Heart left ventricle (tissue), 16 donors: ENCODE results near the gene MACO1. TPM values are rescaled to one million over a fixed set of nuclear protein-coding genes. Genes with fewer than 3 reads are reported as not detected.

Experiments
- ATAC-seq, 4 donors: fragments of 200-7000 bp; cut with Tn5 transposase; one replicate each; pipeline ENCODE4 v1.9.1; 2020 to 2022; ENCODE audit warnings: moderate library complexity in 4 of 4, mild to moderate bottlenecking in 3 of 4, moderate number of reproducible peaks in 1 of 4
- DNase-seq, 5 donors: peaks; one replicate each; pipeline ENCODE4 v3.0.0-alpha.2; 2020
- H3K27ac ChIP-seq, 12 donors: fragments of 200-600 bp; sonication (generic) in 4 of 12; one replicate each; pipeline versions ENCODE4 v1.5.0 to v1.8.0; 2016 to 2022; ENCODE audit warnings: mild to moderate bottlenecking in 2 of 12
- H3K27me3 ChIP-seq, 9 donors: fragments of 200-600 bp; sonication (generic) in 2 of 9; one replicate each; pipeline versions ENCODE4 v1.5.1 to v1.8.0; 2016 to 2022; ENCODE audit warnings: mild to moderate bottlenecking in 3 of 9
- H3K36me3 ChIP-seq, 9 donors: fragments of 200-600 bp; sonication (generic) in 2 of 9; one replicate each; pipeline versions ENCODE4 v1.5.0 to v1.8.0; 2018 to 2022; ENCODE audit warnings: mild to moderate bottlenecking in 2 of 9
- H3K4me1 ChIP-seq, 12 donors: fragments of 200-600 bp; sonication (generic) in 4 of 12; one replicate each; pipeline versions ENCODE4 v1.5.0 to v1.8.0; 2016 to 2022; ENCODE audit warnings: mild to moderate bottlenecking in 3 of 12
- H3K4me3 ChIP-seq, 12 donors: fragments of 200-600 bp; sonication (generic) in 4 of 12; one replicate each; pipeline versions ENCODE4 v1.5.0 to v1.8.0; 2017 to 2022; ENCODE audit warnings: mild to moderate bottlenecking in 9 of 12, moderate library complexity in 4 of 12
- H3K9me3 ChIP-seq, 12 donors: fragments of 200-600 bp; sonication (generic) in 4 of 12; one replicate each; pipeline versions ENCODE4 v1.5.0 to v1.8.0; 2016 to 2022; ENCODE audit warnings: mild to moderate bottlenecking in 1 of 12
- POLR2A ChIP-seq, 2 donors: fragments of 450-650 bp; IDR thresholded peaks; one replicate each; pipeline ENCODE4 v1.6.1; 2017; ENCODE audit warnings: antibody characterized with exemption in 2 of 2, mild to moderate bottlenecking in 2 of 2, moderate library complexity in 2 of 2
- WGBS, 4 donors: extraction: QIAGEN DNeasy Blood & Tissue Kit in 2 of 4; methylation state at CpG; one replicate each; pipeline versions ENCODE4 v1.1.5 to v1.1.7; 2013 to 2018; 5-methylcytosine and 5-hydroxymethylcytosine counted together
- intact Hi-C, 10 donors: fragments of 100-400 bp; cut with DNase I; formaldehyde crosslinking; loops; one replicate each; pipeline versions ENCODE4 v1.11.1 to v1.14.2; 2022
- polyA plus RNA-seq, 2 donors: library from polyadenylated mRNA; stranded (reverse); fragments of 200-250 nt; gene quantifications; one replicate each; pipeline ENCODE4 v1.2.3, GENCODE V29; 2013
- total RNA-seq, 9 donors: library from RNA; depleted of rRNA in 2 of 9; stranded (reverse); fragments of >200 nt in 2 of 9; fragmentation: NEBNext Ultra II Directional in 3 of 9; extraction: Animal tissue kit (Norgen Biotek cat#: 25700) in 3 of 9; gene quantifications; one replicate each; pipeline versions ENCODE4 v1.1.0 to v1.2.4, GENCODE V29; 2016 to 2023
- TF ChIP-seq, protein P1 (sequence below), 12 donors: fragments of 200-600 bp; sonication (generic) in 4 of 12; IDR thresholded peaks; one replicate each; pipeline versions ENCODE4 v1.5.0 to v1.8.0; 2018 to 2022; ENCODE audit warnings: antibody characterized with exemption in 12 of 12, mild to moderate bottlenecking in 5 of 12
- donor health status: ischemic (EF 13 %, LVEDD 7.1; RV severe dilation, severe dysfunction).
- donor health status: healthy with polysubstance abuse.
- donor health status: DM: no; HTN: yes; CAD: no.
- donor health status: DM: no; HTN: no; CAD: no.
- donor health status: ischemic (EF 25% LVEDD 6.9; RV normal size, moderate dysfunction).
- donor health status: ischemic (EF 25% LVEDD 5.7; RV mildly dilated, moderate dysfunction).
- donor health status: healthy.
- donor health status: DM: yes; HTN: yes; CAD: no.
- donor health status: ischemic (EF 35%, LVEDD 5.7; RV mildly dilated, moderate dysfunction).
- donor health status: nonischemic (EF 11% LVEDD 7.7; RV severe dilation, severe dysfunction).
- donor health status: DM: yes; HTN: yes; CAD: no.
- donor health status: PGD.
- donor health status: ischemic (EF 29% LVEDD 5.4; RV normal size, mild dysfunction).
- donor health status: nonischemic (EF 23%, LVEDD 6.1; RV moderate dilation, normal function).

MACO1 gene
- total and polyA plus RNA-seq, 11 donors: 5.8 to 21.0 (median 14.0) TPM

DNA sequence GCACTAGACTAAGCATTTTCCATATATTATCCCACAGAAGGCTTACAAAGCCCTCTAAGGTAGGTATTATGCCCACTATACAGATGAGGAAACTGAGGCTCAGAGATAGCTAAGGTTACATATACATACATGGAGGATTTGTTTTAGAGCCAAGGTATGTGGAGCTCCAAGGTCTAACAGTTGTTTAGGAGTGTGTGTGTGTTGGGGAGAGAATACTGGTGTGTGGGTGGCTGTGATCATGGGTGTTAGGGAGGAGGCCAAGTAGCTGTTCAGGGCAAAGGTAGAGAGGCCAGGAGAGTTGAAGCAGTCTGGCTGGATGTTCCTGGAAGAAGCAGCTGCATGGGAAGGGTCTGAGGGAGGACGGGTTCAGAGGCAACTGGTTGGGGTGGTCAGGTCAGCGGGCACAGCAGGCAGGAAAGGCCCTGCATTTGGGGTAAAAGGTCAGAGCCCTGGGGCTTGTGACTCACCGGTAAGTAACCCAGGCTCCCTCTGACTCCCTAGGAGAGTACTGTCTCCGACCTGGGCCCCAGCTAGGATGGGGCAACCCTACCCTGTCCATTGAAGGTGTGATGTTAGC, 107.6 kb downstream of the MACO1 start:
- H3K4me1 ChIP-seq: peaks cover 0 to 5% (median 0%) of the 10 kb centered on the region in 12 donors
- TF ChIP-seq POLR2A (IDR thresholded peaks at IDR 0.05): no peak
- TF ChIP-seq, protein P1, sequence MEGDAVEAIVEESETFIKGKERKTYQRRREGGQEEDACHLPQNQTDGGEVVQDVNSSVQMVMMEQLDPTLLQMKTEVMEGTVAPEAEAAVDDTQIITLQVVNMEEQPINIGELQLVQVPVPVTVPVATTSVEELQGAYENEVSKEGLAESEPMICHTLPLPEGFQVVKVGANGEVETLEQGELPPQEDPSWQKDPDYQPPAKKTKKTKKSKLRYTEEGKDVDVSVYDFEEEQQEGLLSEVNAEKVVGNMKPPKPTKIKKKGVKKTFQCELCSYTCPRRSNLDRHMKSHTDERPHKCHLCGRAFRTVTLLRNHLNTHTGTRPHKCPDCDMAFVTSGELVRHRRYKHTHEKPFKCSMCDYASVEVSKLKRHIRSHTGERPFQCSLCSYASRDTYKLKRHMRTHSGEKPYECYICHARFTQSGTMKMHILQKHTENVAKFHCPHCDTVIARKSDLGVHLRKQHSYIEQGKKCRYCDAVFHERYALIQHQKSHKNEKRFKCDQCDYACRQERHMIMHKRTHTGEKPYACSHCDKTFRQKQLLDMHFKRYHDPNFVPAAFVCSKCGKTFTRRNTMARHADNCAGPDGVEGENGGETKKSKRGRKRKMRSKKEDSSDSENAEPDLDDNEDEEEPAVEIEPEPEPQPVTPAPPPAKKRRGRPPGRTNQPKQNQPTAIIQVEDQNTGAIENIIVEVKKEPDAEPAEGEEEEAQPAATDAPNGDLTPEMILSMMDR (IDR thresholded peaks at IDR 0.05): no peak
- no peak overlapping the region for H3K27ac ChIP-seq
- 86 to 92% (median 87%) methylated on average over 4 of the region's 4 CpGs for WGBS, 4 donors
- no peak overlapping the region for H3K4me3 ChIP-seq
- intact Hi-C loops: loop anchor here in 1 of 10 donors (5.0 kb wide), 1 partner anchor 36 kb away; no protein-coding TSS in a partner anchor
- DNase-seq: no peak
- H3K9me3 ChIP-seq: no peaks in the 10 kb centered on the region
- no peaks in the 10 kb centered on the region for H3K27me3 ChIP-seq
- ATAC-seq: no peak
- H3K36me3 ChIP-seq: no peaks in the 10 kb centered on the region

DNA sequence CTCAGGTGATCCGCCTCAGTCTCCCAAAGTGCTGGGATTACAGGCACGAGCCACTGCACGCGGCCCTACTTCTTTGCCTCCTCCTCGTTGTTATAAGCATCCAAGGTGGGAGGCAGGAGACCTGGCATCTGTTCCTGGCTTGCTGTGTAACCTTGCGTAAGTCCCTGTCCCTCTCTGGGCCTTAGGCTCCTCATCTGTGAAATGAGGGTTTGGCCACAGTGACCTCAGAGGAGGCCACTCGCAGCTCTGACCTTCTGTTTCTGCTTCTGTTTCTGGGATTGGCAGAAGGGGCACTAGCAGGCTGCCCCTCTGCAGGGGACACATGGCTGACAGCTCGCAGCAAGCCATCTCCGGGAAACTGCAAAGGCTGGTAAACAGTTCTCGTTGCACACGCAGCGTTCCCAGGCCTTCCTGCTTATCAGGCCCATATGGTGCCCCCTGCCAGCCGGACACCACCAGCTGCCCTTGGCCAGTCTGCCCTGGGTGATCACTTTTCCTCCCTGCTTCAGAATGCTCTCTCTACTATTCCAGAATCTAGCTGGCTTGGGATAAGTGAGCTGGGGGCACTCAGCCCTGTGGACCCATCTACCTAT, 110.1 kb downstream of the MACO1 start:
- Histone ChIP-seq H3K27me3 (no peaks in the 10 kb centered on the region), H3K4me3 (no peak overlapping the region), H3K4me1 (peaks cover 0 to 25% (median 18%) of the 10 kb centered on the region in 12 donors), H3K27ac (no peak overlapping the region), H3K9me3 (no peaks in the 10 kb centered on the region), H3K36me3 (no peaks in the 10 kb centered on the region)
- WGBS, 4 donors: 83 to 90% (median 89%) methylated on average over 11 to 13 of the region's 13 CpGs
- DNase-seq (no peak), ATAC-seq (no peak)
- no peak for TF ChIP-seq POLR2A (IDR thresholded peaks at IDR 0.05)
- TF ChIP-seq, protein P1 (IDR thresholded peaks at IDR 0.05): no peak
- intact Hi-C loops: loop anchor here in 1 of 10 donors (10.0 kb wide), 1 partner anchor 154 kb away; no protein-coding TSS in a partner anchor

DNA sequence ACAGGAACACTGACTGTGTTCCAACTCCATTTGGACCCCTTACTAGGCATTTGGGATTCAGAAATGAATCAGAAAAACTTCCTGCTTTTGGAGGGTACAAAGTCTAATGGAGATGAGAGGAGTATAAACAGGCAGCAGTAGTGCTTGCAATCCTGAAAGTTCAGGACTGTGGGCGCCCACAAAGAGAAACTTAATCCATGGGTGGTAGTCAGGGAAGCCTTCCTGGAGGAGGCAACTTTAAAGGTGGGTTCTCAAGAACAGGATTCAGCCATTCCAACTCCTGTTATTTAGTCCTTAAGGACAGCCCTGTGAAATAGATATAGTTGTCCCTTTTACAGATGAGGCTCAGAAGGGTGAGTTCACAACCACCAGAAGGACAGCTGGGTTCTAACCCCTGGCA, 110.7 kb downstream of the MACO1 start:
- ATAC-seq (no peak), DNase-seq (no peak)
- Histone ChIP-seq H3K36me3 (no peaks in the 10 kb centered on the region), H3K9me3 (no peaks in the 10 kb centered on the region), H3K27ac (no peak overlapping the region), H3K4me1 (peaks cover 0 to 30% (median 23%) of the 10 kb centered on the region in 12 donors), H3K27me3 (no peaks in the 10 kb centered on the region), H3K4me3 (no peak overlapping the region)
- intact Hi-C loops: loop anchor here in 1 of 10 donors (10.0 kb wide), 1 partner anchor 153 kb away; no protein-coding TSS in a partner anchor
- TF ChIP-seq, protein P1 (IDR thresholded peaks at IDR 0.05): no peak
- no peak for TF ChIP-seq POLR2A (IDR thresholded peaks at IDR 0.05)
- WGBS, 4 donors: 88 to 95% (median 91%) methylated on average over 1 of the region's 1 CpG

DNA sequence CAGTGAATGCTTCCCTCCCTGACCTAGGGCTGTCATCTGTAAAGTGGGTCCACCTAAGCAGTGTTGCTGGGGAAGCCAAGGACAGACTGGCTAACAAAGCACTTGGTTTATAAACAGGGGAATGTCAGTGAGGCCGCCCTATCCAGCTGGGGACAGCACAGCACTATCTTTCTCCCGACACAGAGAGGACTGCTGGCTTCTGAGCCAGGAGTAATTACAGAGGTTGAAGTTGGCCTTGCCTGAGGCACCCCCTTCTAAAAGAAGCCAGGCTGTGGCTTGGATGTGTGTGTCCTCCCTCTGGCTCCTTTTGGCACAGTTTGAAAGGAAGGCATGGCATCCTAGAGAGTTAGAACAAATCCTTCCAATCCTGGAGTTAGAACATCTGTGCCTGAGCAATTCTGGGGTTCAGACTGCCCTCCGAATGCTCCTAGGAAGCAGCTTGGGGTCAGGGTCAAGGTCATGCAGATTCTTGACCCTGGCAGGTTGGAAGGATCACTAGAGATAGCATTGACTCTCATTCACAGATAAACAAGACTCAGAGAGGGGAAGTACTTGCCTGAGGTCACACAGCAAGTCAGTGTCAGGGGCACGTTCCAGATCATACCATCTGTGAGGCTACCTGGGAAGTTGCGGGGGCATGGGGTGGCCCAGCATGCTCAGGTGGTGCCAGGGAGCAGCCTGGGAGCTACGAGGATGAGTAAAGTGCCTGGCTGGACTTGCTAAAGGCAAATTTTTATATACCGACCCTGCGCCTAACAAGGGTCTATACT, 111.4 kb downstream of the MACO1 start:
- intact Hi-C loops: loop anchor here in 1 of 10 donors (10.0 kb wide), 1 partner anchor 153 kb away; no protein-coding TSS in a partner anchor
- H3K27ac ChIP-seq: peak overlapping the region in 1 of 12 donors; percentile 4

More for the DNA sequence above, 111.4 kb downstream of the MACO1 start:
- 78 to 84% (median 82%) methylated on average over 7 to 8 of the region's 8 CpGs for WGBS, 4 donors
- Histone ChIP-seq H3K36me3 (no peaks in the 10 kb centered on the region), H3K9me3 (no peaks in the 10 kb centered on the region), H3K4me1 (peaks cover 0 to 36% (median 23%) of the 10 kb centered on the region in 12 donors), H3K27me3 (no peaks in the 10 kb centered on the region), H3K4me3 (no peak overlapping the region)
- ATAC-seq (peak in 1 of 4 donors; percentile 8), DNase-seq (no peak)
- TF ChIP-seq POLR2A (IDR thresholded peaks at IDR 0.05): no peak
- TF ChIP-seq, protein P1 (IDR thresholded peaks at IDR 0.05): no peak
